HL-60/S4 treated with phorbol 12-myristate 13-acetate at 8.2 ng/mL for 4 days and 3 days (cell line): ENCODE data around the gene MRPL44.
"Not testable (repeated sequence)": the region's sequence is repeated elsewhere in the genome, so short reads cannot be mapped to it uniquely, and the experiment has no call there.

Experiments used
- in situ Hi-C: fragments of 300-500 bp; cut with MboI; formaldehyde crosslinking; loops from 2 replicates; pipeline ENCODE4 v1.15.0; 2022; ENCODE audit warnings: low sequenced_read_pairs

MRPL44 gene

DNA sequence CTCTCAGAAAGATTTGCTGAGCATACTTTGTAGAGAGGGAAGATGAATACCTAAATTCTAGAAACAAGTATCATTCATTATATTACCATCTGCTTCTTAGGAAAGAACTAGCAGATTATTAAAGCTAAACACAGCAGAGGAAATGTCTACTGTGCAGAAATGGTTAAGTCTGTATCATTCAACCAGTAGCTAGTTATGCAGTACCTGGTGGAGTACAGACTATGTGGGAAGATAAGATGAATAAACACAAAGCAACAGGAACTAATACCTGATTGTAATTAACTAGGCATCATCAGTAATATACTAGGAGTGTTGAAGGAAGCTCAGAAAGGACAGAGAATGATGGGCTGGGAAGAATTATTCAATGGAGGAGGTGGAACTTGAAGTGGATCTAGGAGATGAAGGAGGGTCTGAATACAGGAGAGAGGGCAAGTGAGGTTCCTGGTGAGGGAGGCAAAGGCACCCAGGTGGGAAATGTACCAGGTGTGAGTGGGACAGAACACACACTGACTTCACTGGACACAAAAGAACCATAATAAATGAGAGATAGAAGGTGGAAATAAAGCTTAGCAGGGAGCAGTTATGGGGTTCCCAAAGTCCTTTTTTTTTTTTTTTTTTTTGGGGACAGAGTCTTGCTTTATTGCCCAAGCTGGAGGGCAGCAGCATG is 21.7 kb upstream of the MRPL44 start:
- in situ Hi-C loops, result no loop called here

DNA sequence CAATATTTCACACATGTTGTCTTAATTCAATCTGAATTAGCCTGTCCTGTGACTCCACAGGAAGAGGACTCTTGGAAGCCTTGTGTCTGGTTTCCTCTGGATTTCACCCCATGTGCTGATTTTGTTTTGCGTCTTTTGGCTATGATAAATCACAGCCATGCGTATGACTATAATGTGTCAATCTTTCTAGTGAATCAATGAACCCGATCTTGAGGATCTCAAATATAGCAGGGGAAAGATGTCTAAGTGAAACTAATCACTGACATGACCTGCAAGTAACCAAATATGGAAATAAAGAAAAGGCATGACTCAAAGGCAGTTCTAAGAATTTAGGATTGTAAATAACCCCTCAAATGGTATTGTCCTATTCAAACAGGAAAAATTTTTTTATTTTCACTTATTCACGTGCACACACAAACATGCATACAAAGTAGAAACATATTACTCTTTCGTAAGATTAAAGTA is 20.4 kb upstream of the MRPL44 start:
- in situ Hi-C loops, result no loop called here

DNA sequence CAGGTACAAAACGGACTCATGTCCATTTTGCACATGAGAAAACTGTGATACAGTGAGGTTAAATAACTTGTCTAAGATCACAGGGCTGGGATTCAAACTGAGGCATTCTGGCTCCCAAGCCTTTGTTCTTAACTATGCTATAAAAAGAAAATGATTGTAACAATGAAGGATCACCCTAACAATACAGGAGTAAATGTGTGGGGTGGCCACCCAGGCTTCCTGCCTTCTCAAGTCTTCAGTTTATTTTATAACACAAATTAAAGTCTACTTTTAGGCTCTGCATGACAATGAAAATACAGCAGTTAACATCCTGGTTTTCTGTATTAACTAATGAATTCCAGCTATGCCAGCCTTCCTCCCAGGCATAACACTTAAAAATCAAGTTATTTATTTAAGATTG is 19.7 kb upstream of the MRPL44 start:
- in situ Hi-C loops, result no loop called here

DNA sequence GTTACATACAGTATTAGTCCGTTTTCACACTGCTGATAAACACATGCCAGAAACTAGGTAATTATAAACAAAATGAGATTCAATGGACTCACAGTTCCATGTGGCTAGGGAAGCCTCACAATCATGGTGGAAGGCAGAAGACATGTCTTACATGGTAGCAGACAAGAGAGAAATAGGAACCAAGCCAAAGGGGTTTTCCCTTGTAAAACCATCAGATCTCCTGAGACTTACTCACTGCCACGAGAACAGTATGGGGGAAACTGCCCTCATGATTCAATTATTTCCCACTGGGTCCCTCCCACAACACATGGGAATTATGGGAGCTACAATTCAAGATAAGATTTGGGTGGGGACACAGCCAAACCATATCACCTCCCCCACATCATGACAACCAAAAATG is 17.8 kb upstream of the MRPL44 start:
- in situ Hi-C loops, result not testable (repeated sequence)

DNA sequence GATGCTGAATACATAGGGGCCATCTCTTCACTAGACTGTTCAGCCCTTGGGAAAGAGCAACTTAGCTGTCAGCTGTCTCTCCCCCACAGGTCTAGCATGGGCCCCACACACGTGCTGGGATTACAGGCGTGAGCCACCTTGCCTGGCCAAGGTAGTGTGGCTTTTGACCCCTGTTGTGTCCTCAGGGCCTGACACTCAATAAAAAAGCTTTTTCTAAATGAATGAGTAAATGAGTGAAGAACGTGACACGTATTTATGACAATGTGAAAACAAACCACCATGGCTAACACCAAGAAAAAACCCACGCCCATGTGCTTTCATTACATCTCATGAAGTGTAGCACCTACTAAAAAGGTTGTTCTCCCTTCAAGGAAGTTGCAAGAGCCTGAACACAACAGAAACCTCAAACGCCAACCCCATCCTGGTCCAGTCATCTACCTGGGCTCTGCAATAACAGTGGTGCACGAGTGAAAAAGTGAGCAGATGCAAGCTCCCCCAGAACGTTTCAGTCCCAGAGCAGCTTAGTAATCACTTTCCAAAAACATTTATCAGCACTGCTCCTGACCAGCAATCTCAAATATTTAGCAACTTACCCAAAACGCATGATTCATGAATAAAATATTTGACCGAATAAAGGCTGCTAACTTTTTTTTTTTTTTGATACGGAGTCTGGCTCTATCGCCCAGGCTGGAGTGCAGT is 15.5 kb upstream of the MRPL44 start:
- in situ Hi-C loops, result no loop called here

GRCh38 chr2:223943135-223943534 is 14.1 kb upstream of the MRPL44 start:
- in situ Hi-C loops, result no loop called here

DNA sequence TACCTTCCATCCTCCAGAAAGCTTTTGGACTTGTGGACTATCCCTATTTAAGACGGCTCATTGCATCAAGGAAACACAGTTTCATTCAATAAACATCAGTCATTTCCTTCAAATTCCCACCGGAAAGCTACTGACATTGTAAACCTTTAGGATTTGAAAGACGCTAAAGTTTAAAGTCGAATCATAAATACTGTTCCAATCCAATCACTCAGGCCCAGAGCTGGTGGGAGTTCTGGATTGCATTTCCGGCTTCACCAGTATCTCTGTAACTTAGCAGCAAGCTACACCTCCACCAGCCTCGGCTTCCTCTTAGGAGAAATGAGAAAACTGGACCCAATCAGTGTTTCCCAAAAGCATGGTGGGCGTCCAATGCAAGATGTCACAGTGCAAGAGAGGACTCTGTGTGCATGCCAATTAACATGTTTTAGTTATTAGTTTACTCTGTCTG is 13.7 kb upstream of the MRPL44 start:
- in situ Hi-C loops, result no loop called here

DNA sequence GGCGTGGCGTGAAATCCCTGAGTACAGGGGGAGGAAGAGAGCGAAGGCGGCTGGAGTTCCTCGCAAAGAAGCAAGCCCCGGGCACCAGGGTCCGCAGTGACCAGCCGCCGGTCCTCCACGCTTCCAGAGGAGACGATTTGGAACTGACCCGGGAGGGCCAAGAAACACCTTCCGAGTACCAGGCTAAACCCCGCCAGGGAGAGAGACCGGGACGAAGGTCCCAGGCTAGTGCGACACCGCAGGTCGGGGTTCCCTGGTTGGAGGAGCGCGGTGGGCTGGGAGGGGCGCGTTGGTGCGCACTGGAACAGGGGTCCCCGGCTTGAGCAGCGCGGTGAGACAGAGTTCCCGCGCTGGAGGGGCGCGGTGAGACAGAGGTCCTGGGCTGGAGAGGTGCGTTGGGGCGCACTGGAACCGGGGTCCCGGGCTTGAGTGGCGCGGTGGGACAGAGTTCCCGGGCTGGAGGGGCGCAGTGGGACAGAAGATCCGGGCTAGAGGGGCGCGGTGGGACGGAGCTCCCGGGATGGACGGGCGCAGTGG is 13.0 kb upstream of the MRPL44 start:
- in situ Hi-C loops, result no loop called here

DNA sequence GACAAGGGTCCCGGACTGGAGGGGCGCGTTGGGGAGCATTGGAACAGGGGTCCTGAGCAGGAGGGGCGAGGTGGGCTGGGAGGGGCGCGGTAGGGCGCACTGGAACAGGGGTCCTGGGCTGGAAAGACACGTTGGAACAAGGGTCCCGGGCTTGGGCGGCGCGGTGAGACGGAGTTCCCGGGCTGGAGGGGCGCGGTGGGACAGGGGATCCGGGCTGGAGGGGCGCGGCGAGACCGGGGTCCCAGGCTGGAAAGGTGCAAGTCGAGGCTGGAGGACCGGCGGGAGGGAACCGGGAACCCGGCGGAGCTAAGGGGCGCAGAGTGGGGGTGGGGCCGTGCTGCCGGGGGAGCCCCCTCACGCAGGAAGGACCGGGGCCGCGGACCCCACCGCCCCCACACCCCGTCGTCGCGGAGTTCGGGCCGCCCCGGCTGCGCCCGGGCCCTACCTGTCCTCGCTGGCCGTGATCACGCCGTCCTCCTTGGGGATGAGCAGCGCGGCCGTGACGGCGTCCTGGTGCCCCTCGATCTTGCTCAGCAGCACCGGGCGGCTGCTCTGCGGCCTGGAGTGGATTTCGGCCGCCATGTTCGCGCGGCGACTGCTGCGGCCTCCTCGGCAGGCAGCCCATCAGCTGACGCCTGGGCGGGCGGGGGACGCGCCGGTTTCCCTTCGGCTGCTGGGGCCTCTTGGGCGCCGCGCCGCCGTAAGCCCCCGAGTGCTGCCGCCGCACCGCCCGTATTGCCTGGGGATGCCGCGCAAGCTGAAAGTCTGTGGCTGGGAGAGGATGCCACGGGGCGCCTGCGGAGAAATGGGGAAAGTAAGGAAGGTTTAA is 12.3 kb upstream of the MRPL44 start, which contains the start of gene WDFY1:
WDFY1 (minus strand) TSS at position 633 of the 829 bp plus-strand sequence; CDS start at position 582, 51 bp downstream.
- in situ Hi-C loops, result no loop called here

DNA sequence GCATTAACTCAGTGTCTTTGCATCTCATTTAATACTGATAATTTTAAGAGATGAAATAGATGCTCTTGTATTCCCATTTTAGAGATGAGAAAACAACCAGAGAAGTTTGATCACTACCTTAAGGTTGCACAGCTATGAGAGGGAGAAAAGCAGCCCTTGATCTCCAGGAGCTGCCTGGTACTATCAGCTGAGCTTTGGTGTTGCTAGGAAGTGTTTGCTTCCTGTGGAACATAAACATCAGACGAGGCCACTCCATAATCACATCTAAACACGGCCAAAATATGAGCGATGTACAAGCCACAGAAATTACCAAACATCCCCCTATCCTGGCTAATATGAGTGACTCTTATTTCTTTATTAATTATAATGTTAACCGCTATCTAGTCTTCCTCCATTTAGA is 11.5 kb upstream of the MRPL44 start:
- in situ Hi-C loops, result no loop called here

DNA sequence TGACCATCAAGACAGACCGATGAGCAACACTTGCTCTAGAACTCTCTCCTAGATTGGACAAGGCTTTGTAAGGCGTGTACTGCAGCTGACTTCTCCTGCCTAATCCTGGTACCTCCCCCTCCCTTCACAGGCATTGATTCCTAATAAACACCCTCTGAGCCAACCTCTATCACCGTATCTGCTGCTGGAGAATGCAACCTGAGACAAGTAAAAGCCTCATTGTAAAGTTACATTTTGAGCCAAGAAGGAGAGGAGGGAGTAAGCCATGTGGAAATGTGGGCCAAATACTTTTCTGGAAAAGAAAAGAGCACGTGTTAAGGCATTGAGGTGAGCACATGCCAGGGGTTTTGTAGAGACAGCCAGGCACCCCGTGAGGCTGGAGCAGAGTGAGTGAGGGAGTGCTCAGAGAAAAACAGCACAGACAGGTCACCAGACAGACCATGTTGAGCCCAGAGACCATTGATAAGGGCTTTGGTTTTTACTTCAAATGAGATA is 9.5 kb upstream of the MRPL44 start:
- in situ Hi-C loops, result no loop called here

DNA sequence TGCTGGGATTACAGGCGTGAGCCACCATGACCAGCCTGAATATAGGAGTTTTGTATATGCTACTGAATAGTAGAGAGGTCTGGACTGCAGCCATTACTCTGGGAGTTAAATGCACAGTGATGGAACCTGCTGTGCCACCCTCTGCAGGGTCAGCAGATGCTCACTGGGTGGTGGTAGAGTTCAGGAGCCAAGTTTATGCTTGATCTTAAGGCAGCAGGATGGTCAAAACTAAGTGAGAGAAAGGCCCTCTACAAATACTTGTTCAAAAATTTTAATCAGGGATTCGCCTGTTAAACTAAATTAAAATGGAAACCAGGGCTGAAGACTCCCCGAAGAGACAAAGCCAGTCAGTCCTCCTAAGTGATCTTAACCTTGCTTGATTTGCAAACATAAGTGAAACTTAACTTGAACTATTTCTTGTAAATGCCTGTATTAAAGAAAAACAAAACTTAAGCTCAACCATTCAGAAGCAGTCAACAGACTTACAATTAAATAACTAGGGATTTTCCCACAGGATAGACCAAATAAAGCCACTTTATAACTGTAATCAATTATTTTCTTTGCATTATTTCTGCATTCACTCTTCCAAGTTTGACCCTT is 7.9 kb upstream of the MRPL44 start:
- in situ Hi-C loops, result no loop called here

DNA sequence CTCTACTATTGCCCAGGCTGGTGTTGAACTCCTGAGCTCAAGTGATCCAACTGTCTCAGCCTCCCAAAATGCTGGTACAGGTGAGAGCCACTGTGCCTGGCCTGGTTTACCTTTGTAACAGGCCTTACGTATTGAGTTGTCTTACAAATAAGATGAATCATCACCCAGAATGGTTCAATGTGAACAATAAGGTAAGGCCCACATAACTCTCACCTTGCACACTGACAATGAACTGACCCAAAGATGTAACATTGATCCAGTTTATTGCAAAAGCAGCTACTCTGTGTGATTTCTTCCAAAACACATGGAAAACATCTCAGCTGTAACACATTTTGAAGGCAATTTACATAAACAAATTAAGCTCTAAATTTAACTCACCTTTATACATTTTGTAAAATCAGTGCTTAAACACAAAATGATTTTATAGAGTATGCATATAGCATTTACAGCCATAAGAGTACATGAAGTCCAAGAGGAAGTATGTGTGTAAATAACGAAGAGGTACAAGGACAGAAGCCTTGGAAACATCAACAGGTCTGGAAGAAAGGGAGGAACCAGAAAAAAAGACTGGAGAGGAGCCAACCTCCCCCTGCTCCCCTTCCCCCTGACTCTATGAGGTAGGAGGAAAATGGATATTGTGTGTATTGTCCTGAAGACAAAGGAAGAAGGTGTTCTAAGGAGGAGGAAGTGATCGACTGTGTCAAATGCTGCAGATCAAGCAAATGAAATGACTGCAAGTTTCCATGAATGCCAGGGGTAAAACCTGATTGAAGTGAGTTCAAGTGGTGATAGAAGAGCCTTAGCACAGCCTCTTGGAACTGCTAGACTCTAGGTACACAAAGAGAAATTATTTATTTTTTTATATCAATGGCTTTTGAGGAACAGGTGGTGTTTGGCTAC is 6.6 kb upstream of the MRPL44 start:
- in situ Hi-C loops, result no loop called here

GRCh38 chr2:223952280-223952968 is 4.8 kb upstream of the MRPL44 start:
- in situ Hi-C loops, result no loop called here

DNA sequence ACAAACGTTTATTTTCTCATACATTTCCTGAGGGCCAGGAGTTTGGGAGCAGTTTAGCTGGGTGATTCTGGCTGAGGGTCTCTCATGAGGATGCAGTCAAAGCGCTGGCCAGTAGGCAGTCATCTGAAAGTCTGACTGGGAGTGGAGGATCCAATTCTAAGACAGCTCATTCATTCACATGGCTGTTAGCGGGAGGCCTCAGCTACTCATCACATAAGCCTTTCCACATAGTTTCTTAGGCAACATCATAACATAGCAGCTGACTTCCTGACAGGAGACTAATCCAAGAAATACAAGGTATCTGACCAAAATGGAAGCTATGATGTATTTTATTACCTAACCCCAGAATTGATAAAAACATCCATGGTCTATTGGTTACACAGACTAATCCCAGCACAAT is 2.9 kb upstream of the MRPL44 start:
- in situ Hi-C loops, result no loop called here

GRCh38 chr2:223956300-223956699 is 963 bp upstream of the MRPL44 start:
- in situ Hi-C loops, result no loop called here

DNA sequence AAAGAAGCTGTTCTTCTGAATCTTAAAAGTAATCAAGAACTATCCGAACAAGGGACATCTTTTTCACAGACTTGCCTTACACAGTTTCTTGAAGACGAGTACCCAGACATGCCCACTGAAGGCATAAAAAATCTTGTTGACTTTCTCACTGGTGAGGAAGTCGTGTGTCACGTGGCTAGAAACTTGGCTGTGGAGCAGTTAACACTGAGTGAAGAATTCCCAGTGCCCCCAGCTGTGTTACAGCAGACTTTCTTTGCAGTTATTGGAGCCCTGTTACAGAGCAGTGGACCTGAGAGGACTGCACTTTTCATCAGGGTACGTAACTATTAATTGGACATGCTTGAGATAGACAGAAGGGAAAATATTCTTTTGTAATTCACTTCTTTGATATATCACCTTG is 2.4 kb downstream of the MRPL44 start:
- in situ Hi-C loops, result no loop called here

DNA sequence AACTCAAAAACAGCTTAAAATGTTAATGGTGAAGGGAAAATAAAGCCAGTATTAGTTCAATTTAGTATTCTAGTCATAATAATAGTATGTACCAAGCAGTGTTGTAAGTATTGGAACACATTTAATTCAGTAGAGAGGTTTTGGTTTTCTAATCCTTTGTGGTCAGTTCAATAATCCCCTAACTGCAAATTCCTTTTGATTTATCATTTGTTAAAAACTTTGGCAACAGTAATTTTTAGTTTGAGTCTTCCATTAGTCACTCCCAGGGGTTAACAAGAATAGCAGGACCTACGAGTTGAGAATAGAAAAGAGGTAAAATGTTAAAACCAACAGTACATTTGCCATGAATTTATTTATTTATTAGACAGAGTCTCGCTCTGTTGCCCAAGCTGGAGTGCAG is 10.7 kb downstream of the MRPL44 start:
- in situ Hi-C loops, result no loop called here

GRCh38 chr2:223969315-223969714 is 12.1 kb downstream of the MRPL44 start:
- in situ Hi-C loops, result no loop called here
